ENCODE data around the gene SEC11C. TPM values are rescaled to one million over a fixed set of nuclear protein-coding genes. Genes with fewer than 3 reads are reported as not detected.

Gene SEC11C
- total RNA-seq, 1 donor from 2014 or later, result 20.8 TPM

Other genes starting within 250 kb of the SEC11C start
- gene GRP, start 80.3 kb downstream of the SEC11C start, total RNA-seq, result not detected in 2 replicates
- not detected in 2 replicates for gene RAX, start 133.6 kb downstream of the SEC11C start, total RNA-seq
- not detected in 2 replicates for gene CPLX4, start 178.8 kb downstream of the SEC11C start, total RNA-seq
- gene LMAN1, start 219.4 kb downstream of the SEC11C start, total RNA-seq, result 132 and 143 TPM in 2 replicates